ENCODE measurements around the gene TCP1. TPM values are rescaled to one million over a fixed set of nuclear protein-coding genes. Genes with fewer than 3 reads are reported as not detected.

The TCP1 gene
- total and polyA plus RNA-seq, 2 of the 13 experiments (the other 11 are each of a cell fraction or from before 2014, with no cell fraction given) = 116 to 553 TPM

GRCh38 chr6:159800141-159800865 lies 10.9 kb upstream of the TCP1 start, which contains the start of gene PNLDC1 (continued):
- TF ChIP-seq ZNF776 (CRISPR knock-in tag; IDR thresholded peaks at IDR 0.05) (no peak), NR2F6 (IDR thresholded peaks at IDR 0.05) (no peak), NR2F6 (CRISPR knock-in tag; IDR thresholded peaks at IDR 0.05) (no peak), MAZ (IDR thresholded peaks at IDR 0.05; ENCODE audit: borderline replicate concordance, low read depth, low read length) (no peak), MAZ (CRISPR knock-in tag; IDR thresholded peaks at IDR 0.05; ENCODE audit: low read depth) (no peak), AGO1 (IDR thresholded peaks at IDR 0.05; ENCODE audit: low read depth, low read length, poor library complexity, severe bottlenecking) (peak; percentile 44), GABPB1 (CRISPR knock-in tag; IDR thresholded peaks at IDR 0.05) (peak; percentile 35; the same call in 1 of the 2 replicates), REL (CRISPR knock-in tag; conservative IDR thresholded peaks at IDR 0.05) (0 out of 2 replicates have a peak, but pooled peaks have one; percentile 35), ZNF543 (CRISPR knock-in tag; IDR thresholded peaks at IDR 0.05) (no peak), NKX3-1 (CRISPR knock-in tag; IDR thresholded peaks at IDR 0.05) (no peak), ZNF678 (CRISPR knock-in tag; IDR thresholded peaks at IDR 0.05) (no peak), MTA1 (CRISPR knock-in tag; IDR thresholded peaks at IDR 0.05; ENCODE audit: borderline replicate concordance) (no peak)
- TF ChIP-seq, protein P1, sequence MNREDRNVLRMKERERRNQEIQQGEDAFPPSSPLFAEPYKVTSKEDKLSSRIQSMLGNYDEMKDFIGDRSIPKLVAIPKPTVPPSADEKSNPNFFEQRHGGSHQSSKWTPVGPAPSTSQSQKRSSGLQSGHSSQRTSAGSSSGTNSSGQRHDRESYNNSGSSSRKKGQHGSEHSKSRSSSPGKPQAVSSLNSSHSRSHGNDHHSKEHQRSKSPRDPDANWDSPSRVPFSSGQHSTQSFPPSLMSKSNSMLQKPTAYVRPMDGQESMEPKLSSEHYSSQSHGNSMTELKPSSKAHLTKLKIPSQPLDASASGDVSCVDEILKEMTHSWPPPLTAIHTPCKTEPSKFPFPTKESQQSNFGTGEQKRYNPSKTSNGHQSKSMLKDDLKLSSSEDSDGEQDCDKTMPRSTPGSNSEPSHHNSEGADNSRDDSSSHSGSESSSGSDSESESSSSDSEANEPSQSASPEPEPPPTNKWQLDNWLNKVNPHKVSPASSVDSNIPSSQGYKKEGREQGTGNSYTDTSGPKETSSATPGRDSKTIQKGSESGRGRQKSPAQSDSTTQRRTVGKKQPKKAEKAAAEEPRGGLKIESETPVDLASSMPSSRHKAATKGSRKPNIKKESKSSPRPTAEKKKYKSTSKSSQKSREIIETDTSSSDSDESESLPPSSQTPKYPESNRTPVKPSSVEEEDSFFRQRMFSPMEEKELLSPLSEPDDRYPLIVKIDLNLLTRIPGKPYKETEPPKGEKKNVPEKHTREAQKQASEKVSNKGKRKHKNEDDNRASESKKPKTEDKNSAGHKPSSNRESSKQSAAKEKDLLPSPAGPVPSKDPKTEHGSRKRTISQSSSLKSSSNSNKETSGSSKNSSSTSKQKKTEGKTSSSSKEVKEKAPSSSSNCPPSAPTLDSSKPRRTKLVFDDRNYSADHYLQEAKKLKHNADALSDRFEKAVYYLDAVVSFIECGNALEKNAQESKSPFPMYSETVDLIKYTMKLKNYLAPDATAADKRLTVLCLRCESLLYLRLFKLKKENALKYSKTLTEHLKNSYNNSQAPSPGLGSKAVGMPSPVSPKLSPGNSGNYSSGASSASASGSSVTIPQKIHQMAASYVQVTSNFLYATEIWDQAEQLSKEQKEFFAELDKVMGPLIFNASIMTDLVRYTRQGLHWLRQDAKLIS (CRISPR knock-in tag; IDR thresholded peaks at IDR 0.05) = no peak
- TF ChIP-seq, protein P2, sequence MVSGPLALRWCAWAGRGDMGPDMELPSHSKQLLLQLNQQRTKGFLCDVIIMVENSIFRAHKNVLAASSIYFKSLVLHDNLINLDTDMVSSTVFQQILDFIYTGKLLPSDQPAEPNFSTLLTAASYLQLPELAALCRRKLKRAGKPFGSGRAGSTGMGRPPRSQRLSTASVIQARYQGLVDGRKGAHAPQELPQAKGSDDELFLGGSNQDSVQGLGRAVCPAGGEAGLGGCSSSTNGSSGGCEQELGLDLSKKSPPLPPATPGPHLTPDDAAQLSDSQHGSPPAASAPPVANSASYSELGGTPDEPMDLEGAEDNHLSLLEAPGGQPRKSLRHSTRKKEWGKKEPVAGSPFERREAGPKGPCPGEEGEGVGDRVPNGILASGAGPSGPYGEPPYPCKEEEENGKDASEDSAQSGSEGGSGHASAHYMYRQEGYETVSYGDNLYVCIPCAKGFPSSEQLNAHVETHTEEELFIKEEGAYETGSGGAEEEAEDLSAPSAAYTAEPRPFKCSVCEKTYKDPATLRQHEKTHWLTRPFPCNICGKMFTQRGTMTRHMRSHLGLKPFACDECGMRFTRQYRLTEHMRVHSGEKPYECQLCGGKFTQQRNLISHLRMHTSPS (CRISPR knock-in tag; IDR thresholded peaks at IDR 0.05; ENCODE audit: low read depth) = no peak
- TF ChIP-seq, protein P3, sequence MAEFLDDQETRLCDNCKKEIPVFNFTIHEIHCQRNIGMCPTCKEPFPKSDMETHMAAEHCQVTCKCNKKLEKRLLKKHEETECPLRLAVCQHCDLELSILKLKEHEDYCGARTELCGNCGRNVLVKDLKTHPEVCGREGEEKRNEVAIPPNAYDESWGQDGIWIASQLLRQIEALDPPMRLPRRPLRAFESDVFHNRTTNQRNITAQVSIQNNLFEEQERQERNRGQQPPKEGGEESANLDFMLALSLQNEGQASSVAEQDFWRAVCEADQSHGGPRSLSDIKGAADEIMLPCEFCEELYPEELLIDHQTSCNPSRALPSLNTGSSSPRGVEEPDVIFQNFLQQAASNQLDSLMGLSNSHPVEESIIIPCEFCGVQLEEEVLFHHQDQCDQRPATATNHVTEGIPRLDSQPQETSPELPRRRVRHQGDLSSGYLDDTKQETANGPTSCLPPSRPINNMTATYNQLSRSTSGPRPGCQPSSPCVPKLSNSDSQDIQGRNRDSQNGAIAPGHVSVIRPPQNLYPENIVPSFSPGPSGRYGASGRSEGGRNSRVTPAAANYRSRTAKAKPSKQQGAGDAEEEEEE (CRISPR knock-in tag; IDR thresholded peaks at IDR 0.05; ENCODE audit: borderline replicate concordance) = no peak
- TF ChIP-seq, protein P4, sequence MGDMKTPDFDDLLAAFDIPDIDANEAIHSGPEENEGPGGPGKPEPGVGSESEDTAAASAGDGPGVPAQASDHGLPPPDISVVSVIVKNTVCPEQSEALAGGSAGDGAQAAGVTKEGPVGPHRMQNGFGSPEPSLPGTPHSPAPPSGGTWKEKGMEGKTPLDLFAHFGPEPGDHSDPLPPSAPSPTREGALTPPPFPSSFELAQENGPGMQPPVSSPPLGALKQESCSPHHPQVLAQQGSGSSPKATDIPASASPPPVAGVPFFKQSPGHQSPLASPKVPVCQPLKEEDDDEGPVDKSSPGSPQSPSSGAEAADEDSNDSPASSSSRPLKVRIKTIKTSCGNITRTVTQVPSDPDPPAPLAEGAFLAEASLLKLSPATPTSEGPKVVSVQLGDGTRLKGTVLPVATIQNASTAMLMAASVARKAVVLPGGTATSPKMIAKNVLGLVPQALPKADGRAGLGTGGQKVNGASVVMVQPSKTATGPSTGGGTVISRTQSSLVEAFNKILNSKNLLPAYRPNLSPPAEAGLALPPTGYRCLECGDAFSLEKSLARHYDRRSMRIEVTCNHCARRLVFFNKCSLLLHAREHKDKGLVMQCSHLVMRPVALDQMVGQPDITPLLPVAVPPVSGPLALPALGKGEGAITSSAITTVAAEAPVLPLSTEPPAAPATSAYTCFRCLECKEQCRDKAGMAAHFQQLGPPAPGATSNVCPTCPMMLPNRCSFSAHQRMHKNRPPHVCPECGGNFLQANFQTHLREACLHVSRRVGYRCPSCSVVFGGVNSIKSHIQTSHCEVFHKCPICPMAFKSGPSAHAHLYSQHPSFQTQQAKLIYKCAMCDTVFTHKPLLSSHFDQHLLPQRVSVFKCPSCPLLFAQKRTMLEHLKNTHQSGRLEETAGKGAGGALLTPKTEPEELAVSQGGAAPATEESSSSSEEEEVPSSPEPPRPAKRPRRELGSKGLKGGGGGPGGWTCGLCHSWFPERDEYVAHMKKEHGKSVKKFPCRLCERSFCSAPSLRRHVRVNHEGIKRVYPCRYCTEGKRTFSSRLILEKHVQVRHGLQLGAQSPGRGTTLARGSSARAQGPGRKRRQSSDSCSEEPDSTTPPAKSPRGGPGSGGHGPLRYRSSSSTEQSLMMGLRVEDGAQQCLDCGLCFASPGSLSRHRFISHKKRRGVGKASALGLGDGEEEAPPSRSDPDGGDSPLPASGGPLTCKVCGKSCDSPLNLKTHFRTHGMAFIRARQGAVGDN (CRISPR knock-in tag; IDR thresholded peaks at IDR 0.05) = 0 out of 2 replicates have a peak, but pooled peaks have one; percentile 20

Measured in HepG2 (cell line).